ENCODE data around the gene CCDC183.

The CCDC183 gene

GRCh38 chr9:136791516-136792276 lies 4.4 kb upstream of the CCDC183 start:
- peak overlapping the region; percentile 91 for H3K9ac ChIP-seq (ENCODE audit: low read length)
- H3K27ac ChIP-seq (ENCODE audit: low read length, poor library complexity, severe bottlenecking) = peak overlapping the region; percentile 23
- peak overlapping the region; percentile 75 to 91 for H3K4me3 ChIP-seq (ENCODE audit: insufficient read depth in 1 of 2, low read depth in 1 of 2, low read length in 2 of 2)
- H3K9me3 ChIP-seq (ENCODE audit: control insufficient read depth, low read length) = no peaks in the 10 kb centered on the region
- H4K91ac ChIP-seq (ENCODE audit: low read length) = peak overlapping the region; percentile 94
- H2BK12ac ChIP-seq (ENCODE audit: low read length in 2 of 2) = peak overlapping the region; percentile 49 to 94
- peaks cover 21% of the 10 kb centered on the region for H3K79me1 ChIP-seq (replicated peaks; ENCODE audit: low read length, poor library complexity, severe bottlenecking)
- peak overlapping the region; percentile 71 for H2AK5ac ChIP-seq (ENCODE audit: low read length, severe bottlenecking)
- H2BK15ac ChIP-seq (ENCODE audit: low read depth, poor library complexity, severe bottlenecking) = peak overlapping the region; percentile 36
- peak overlapping the region; percentile 98 to 99 for H3K18ac ChIP-seq (ENCODE audit: low read depth in 1 of 2, low read length in 2 of 2)
- no peak overlapping the region for H2BK120ac ChIP-seq (ENCODE audit: low read depth, low read length)
- peak; percentile 34 for DNase-seq
- H2AFZ ChIP-seq (ENCODE audit: low read depth, low read length) = peak overlapping the region; percentile 55
- peak overlapping the region; percentile 83 for H4K8ac ChIP-seq (ENCODE audit: low read length)
- H3K4me2 ChIP-seq (ENCODE audit: low read length, poor library complexity, severe bottlenecking) = peak overlapping the region; percentile 80
- WGBS = 14% methylated on average over 26 of the region's 29 CpGs
- H3K14ac ChIP-seq (ENCODE audit: low read length in 2 of 2) = peak overlapping the region; percentile 92 to 100
- peaks cover 16% of the 10 kb centered on the region for H3K4me1 ChIP-seq (ENCODE audit: control insufficient read depth, insufficient read depth, low read depth, low read length)
- peak overlapping the region; percentile 88 to 93 for H3K4ac ChIP-seq (ENCODE audit: low read depth in 1 of 2, low read length in 2 of 2)
- H3K27me3 ChIP-seq (ENCODE audit: control insufficient read depth in 1 of 2, insufficient read depth in 1 of 2, low read length in 2 of 2) = peaks cover 12 to 18% of the 10 kb centered on the region in 2 experiments
- no peak overlapping the region for H2BK5ac ChIP-seq (ENCODE audit: low read depth, low read length, poor library complexity, severe bottlenecking)
- peak overlapping the region; percentile 7 to 75 for H3K23ac ChIP-seq (ENCODE audit: low read length in 2 of 2)
- H3K36me3 ChIP-seq (ENCODE audit: control insufficient read depth in 1 of 2, insufficient read depth in 2 of 2, low read depth in 1 of 2, low read length in 2 of 2) = peaks cover 10 to 24% of the 10 kb centered on the region in 2 experiments

DNA sequence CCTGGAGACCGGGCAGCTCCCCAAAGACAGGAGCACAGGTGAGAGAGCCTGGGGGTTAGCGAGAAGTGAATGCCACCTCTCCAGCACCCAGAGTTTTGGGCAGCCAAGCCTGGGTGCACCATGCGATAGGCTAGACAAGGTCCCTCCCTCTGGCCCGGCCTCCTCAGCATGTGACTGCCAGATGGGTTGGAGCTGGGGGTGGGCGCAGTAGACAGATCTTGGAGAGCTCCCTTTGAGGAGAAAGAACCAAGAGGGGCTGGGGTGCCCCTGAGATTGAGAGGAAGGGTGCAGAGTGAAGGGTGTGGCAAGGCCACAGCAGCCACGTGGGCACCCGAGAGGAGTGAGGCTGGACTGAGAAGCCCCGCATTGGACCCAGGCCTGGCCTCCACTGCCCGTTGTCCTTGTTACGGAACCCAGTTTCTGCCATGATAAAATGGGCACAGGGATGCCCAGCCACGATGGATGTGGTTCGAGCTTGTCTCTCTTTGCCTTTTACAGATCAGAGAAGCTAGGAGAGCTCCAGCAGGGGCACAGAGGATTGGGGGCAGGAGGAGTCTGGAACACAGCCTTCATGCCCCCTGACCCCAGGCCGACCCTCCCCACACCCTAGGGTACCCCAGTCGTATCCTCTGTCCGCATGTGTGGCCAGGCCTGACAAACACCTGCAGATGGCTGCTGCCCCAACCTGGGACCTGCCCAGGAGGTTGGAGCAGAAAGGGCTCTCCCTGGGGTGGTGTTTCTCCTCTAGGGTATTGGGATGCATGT lies 3.6 kb upstream of the CCDC183 start:
- WGBS = 93% methylated on average over 12 of the region's 15 CpGs
- peak overlapping the region; percentile 43 for H4K91ac ChIP-seq (ENCODE audit: low read length)

GRCh38 chr9:136793086-136793946 lies 2.8 kb upstream of the CCDC183 start:
- Histone ChIP-seq H2BK12ac (ENCODE audit: low read length in 2 of 2) (peak overlapping the region in 1 of 2 experiments; percentile 35), H3K4me3 (ENCODE audit: insufficient read depth in 1 of 2, low read depth in 1 of 2, low read length in 2 of 2) (no peak overlapping the region), H2AFZ (ENCODE audit: low read depth, low read length) (no peak overlapping the region), H3K9ac (ENCODE audit: low read length) (no peak overlapping the region), H3K79me1 (replicated peaks; ENCODE audit: low read length, poor library complexity, severe bottlenecking) (peaks cover 21% of the 10 kb centered on the region), H3K18ac (ENCODE audit: low read depth in 1 of 2, low read length in 2 of 2) (no peak overlapping the region), H3K14ac (ENCODE audit: low read length in 2 of 2) (no peak overlapping the region), H3K4ac (ENCODE audit: low read depth in 1 of 2, low read length in 2 of 2) (no peak overlapping the region), H2BK5ac (ENCODE audit: low read depth, low read length, poor library complexity, severe bottlenecking) (no peak overlapping the region), H4K91ac (ENCODE audit: low read length) (peak overlapping the region; percentile 43), H2AK5ac (ENCODE audit: low read length, severe bottlenecking) (no peak overlapping the region), H3K27me3 (ENCODE audit: control insufficient read depth in 1 of 2, insufficient read depth in 1 of 2, low read length in 2 of 2) (peaks cover 9 to 25% of the 10 kb centered on the region in 2 experiments), H3K36me3 (ENCODE audit: control insufficient read depth in 1 of 2, insufficient read depth in 2 of 2, low read depth in 1 of 2, low read length in 2 of 2) (peaks cover 10 to 24% of the 10 kb centered on the region in 2 experiments), H4K8ac (ENCODE audit: low read length) (no peak overlapping the region), H3K27ac (ENCODE audit: low read length, poor library complexity, severe bottlenecking) (no peak overlapping the region), H3K23ac (ENCODE audit: low read length in 2 of 2) (no peak overlapping the region), H3K9me3 (ENCODE audit: control insufficient read depth, low read length) (no peaks in the 10 kb centered on the region), H3K4me1 (ENCODE audit: control insufficient read depth, insufficient read depth, low read depth, low read length) (peaks cover 16% of the 10 kb centered on the region), H3K4me2 (ENCODE audit: low read length, poor library complexity, severe bottlenecking) (no peak overlapping the region), H2BK120ac (ENCODE audit: low read depth, low read length) (no peak overlapping the region), H2BK15ac (ENCODE audit: low read depth, poor library complexity, severe bottlenecking) (no peak overlapping the region)
- no peak for DNase-seq
- WGBS = 85% methylated on average over 15 of the region's 17 CpGs

More for the DNA sequence above, 3.6 kb upstream of the CCDC183 start:
- no peak overlapping the region for H4K8ac ChIP-seq (ENCODE audit: low read length)
- H2BK12ac ChIP-seq (ENCODE audit: low read length in 2 of 2) = peak overlapping the region in 1 of 2 experiments; percentile 57
- peak overlapping the region in 1 of 2 experiments; percentile 87 for H3K4ac ChIP-seq (ENCODE audit: low read depth in 1 of 2, low read length in 2 of 2)
- peak overlapping the region in 1 of 2 experiments; percentile 91 for H3K4me3 ChIP-seq (ENCODE audit: insufficient read depth in 1 of 2, low read depth in 1 of 2, low read length in 2 of 2)
- H3K9ac ChIP-seq (ENCODE audit: low read length) = peak overlapping the region; percentile 91
- peak overlapping the region in 1 of 2 experiments; percentile 66 for H3K23ac ChIP-seq (ENCODE audit: low read length in 2 of 2)
- DNase-seq = no peak
- no peaks in the 10 kb centered on the region for H3K9me3 ChIP-seq (ENCODE audit: control insufficient read depth, low read length)
- peak overlapping the region in 1 of 2 experiments; percentile 71 for H3K14ac ChIP-seq (ENCODE audit: low read length in 2 of 2)
- H3K27me3 ChIP-seq (ENCODE audit: control insufficient read depth in 1 of 2, insufficient read depth in 1 of 2, low read length in 2 of 2) = peaks cover 8 to 21% of the 10 kb centered on the region in 2 experiments
- H3K79me1 ChIP-seq (replicated peaks; ENCODE audit: low read length, poor library complexity, severe bottlenecking) = peaks cover 21% of the 10 kb centered on the region
- no peak overlapping the region for H2AK5ac ChIP-seq (ENCODE audit: low read length, severe bottlenecking)
- peaks cover 16% of the 10 kb centered on the region for H3K4me1 ChIP-seq (ENCODE audit: control insufficient read depth, insufficient read depth, low read depth, low read length)
- H2BK120ac ChIP-seq (ENCODE audit: low read depth, low read length) = no peak overlapping the region
- no peak overlapping the region for H3K27ac ChIP-seq (ENCODE audit: low read length, poor library complexity, severe bottlenecking)
- peak overlapping the region in 1 of 2 experiments; percentile 9 for H3K18ac ChIP-seq (ENCODE audit: low read depth in 1 of 2, low read length in 2 of 2)
- H3K36me3 ChIP-seq (ENCODE audit: control insufficient read depth in 1 of 2, insufficient read depth in 2 of 2, low read depth in 1 of 2, low read length in 2 of 2) = peaks cover 10 to 24% of the 10 kb centered on the region in 2 experiments
- peak overlapping the region; percentile 80 for H3K4me2 ChIP-seq (ENCODE audit: low read length, poor library complexity, severe bottlenecking)
- no peak overlapping the region for H2BK5ac ChIP-seq (ENCODE audit: low read depth, low read length, poor library complexity, severe bottlenecking)
- H2AFZ ChIP-seq (ENCODE audit: low read depth, low read length) = no peak overlapping the region
- H2BK15ac ChIP-seq (ENCODE audit: low read depth, poor library complexity, severe bottlenecking) = no peak overlapping the region
